Fibroblast of mammary gland (primary cell): Measurements from ENCODE around the gene SLC38A8.

Source experiments
- DNase-seq: peaks from one replicate; pipeline ENCODE4 v3.0.0-alpha.2; 2010; ENCODE audit warnings: low read depth
- H3K4me3 ChIP-seq: 2 replicates; pipeline ENCODE4 v1.5.1; 2011; ENCODE audit warnings: low read depth, mild to moderate bottlenecking, low read length, moderate library complexity; ENCODE audit not compliant: control insufficient read depth
- CTCF ChIP-seq: conservative IDR thresholded peaks from 2 replicates; pipeline ENCODE4 v1.5.1; 2011; ENCODE audit warnings: low read depth, low read length, inconsistent platforms; ENCODE audit not compliant: control insufficient read depth, insufficient read depth

The SLC38A8 gene

GRCh38 chr16:84027625-84028024 is 15.0 kb downstream of the SLC38A8 start:
- TF ChIP-seq CTCF = no peak

GRCh38 chr16:84026606-84027005 is 16.0 kb downstream of the SLC38A8 start:
- no peak for TF ChIP-seq CTCF
- H3K4me3 ChIP-seq = no peak overlapping the region
- no peak for DNase-seq

More at GRCh38 chr16:84027625-84028024, 15.0 kb downstream of the SLC38A8 start:
- no peak overlapping the region for H3K4me3 ChIP-seq
- no peak for DNase-seq

GRCh38 chr16:84024854-84025253 is 17.7 kb downstream of the SLC38A8 start:
- no peak for TF ChIP-seq CTCF
- DNase-seq = peak; percentile 96
- no peak overlapping the region for H3K4me3 ChIP-seq

- H3K4me3 ChIP-seq = no peak overlapping the region
- no peak for DNase-seq
- TF ChIP-seq CTCF = no peak
Observed at GRCh38 chr16:84022644-84023043, 20.0 kb downstream of the SLC38A8 start.

- DNase-seq = no peak
- H3K4me3 ChIP-seq = no peak overlapping the region
- no peak for TF ChIP-seq CTCF
Observed at GRCh38 chr16:84021488-84021887, 21.1 kb downstream of the SLC38A8 start.

- no peak overlapping the region for H3K4me3 ChIP-seq
- TF ChIP-seq CTCF = no peak
- no peak for DNase-seq
Observed at GRCh38 chr16:84020353-84020752, 22.2 kb downstream of the SLC38A8 start.

GRCh38 chr16:84018710-84019109 is 23.9 kb downstream of the SLC38A8 start:
- TF ChIP-seq CTCF = no peak
- H3K4me3 ChIP-seq = no peak overlapping the region
- DNase-seq = no peak
